Activated naive CD4-positive, alpha-beta T cell treated with anti-CD3 and anti-CD28 coated beads, Interleukin-2, amount 10 ng/mL, durations not matched to agents 7 days and 5 days (primary cell): ENCODE measurements around the gene KPNB1.
A peak's percentile ranks its signal among the peaks of the same experiment; 100 is the strongest.

Experiments used
- CTCF ChIA-PET: fragments of 350-600 bp; sonication (Branson Sonifier 250); formaldehyde crosslinking; loops from one replicate; lab custom pipeline; 2021; ENCODE audit warnings: antibody characterized with exemption; lab: Charles Lee
- DNase-seq: peaks from one replicate; pipeline ENCODE4 v3.0.0-alpha.2; 2020
- H3K27ac Mint-ChIP-seq: one replicate; pipeline ENCODE4 v1.8.0; 2021; ENCODE audit warnings: mild to moderate bottlenecking, moderate library complexity, mixed read lengths
- H3K27me3 Mint-ChIP-seq: one replicate; pipeline ENCODE4 v1.8.0; 2021; ENCODE audit warnings: mild to moderate bottlenecking, mixed read lengths
- H3K36me3 Mint-ChIP-seq: one replicate; pipeline ENCODE4 v1.8.0; 2021; ENCODE audit warnings: mixed read lengths
- H3K4me1 Mint-ChIP-seq: one replicate; pipeline ENCODE4 v1.8.0; 2021; ENCODE audit warnings: mixed read lengths
- H3K4me3 Mint-ChIP-seq: one replicate; pipeline ENCODE4 v1.8.0; 2021; ENCODE audit warnings: mild to moderate bottlenecking, moderate library complexity, mixed read lengths
- H3K9me3 Mint-ChIP-seq: one replicate; pipeline ENCODE4 v1.8.0; 2021; ENCODE audit warnings: mixed read lengths

Gene KPNB1

GRCh38 chr17:47692137-47692894 lies 42.6 kb downstream of the KPNB1 start:
- no peaks in the 10 kb centered on the region for H3K9me3 Mint-ChIP-seq
- H3K4me3 Mint-ChIP-seq = peak overlapping the region; percentile 79
- peaks cover 28% of the 10 kb centered on the region for H3K27me3 Mint-ChIP-seq
- H3K4me1 Mint-ChIP-seq = peaks cover 30% of the 10 kb centered on the region
- H3K36me3 Mint-ChIP-seq = no peaks in the 10 kb centered on the region
- CTCF ChIA-PET = interaction anchor here (0.9 to 2.0 kb wide), 4 partner anchors 13 to 149 kb away, joined by 3 to 4 read pairs (median 4); partner anchors contain the start of gene SCRN2
- no peak for DNase-seq
- peak overlapping the region; percentile 31 for H3K27ac Mint-ChIP-seq

- CTCF ChIA-PET = interaction anchor here (0.9 to 1.2 kb wide), 4 partner anchors 12 to 148 kb away, joined by 3 to 4 read pairs (median 3); partner anchors contain the start of genes SCRN2 and TBX21
- Mint-ChIP-seq H3K27me3 (peaks cover 28% of the 10 kb centered on the region), H3K4me1 (peaks cover 30% of the 10 kb centered on the region), H3K27ac (peak overlapping the region; percentile 40), H3K9me3 (no peaks in the 10 kb centered on the region), H3K36me3 (no peaks in the 10 kb centered on the region), H3K4me3 (peak overlapping the region; percentile 79)
- no peak for DNase-seq
Measured at GRCh38 chr17:47692895-47693730, 43.4 kb downstream of the KPNB1 start.

GRCh38 chr17:47693731-47694580 lies 44.2 kb downstream of the KPNB1 start, which contains the start of gene TBKBP1:
TBKBP1 (plus strand) TSS chr17:47694161; CDS start chr17:47696113, 1,952 bp downstream.
- H3K9me3 Mint-ChIP-seq = no peaks in the 10 kb centered on the region
- CTCF ChIA-PET = interaction anchor here (0.7 to 0.9 kb wide), 2 partner anchors 39 to 53 kb away, joined by 3 to 4 read pairs; partner anchors contain the start of gene TBX21
- H3K4me3 Mint-ChIP-seq = peak within 1 kb of the TSS; percentile 79
- H3K27ac Mint-ChIP-seq = peak within 1 kb of the TSS; percentile 40
- H3K27me3 Mint-ChIP-seq = peaks cover 28% of the 10 kb centered on the region
- peak; percentile 70 for DNase-seq
- no peaks in the 10 kb centered on the region for H3K36me3 Mint-ChIP-seq
- H3K4me1 Mint-ChIP-seq = peaks cover 34% of the 10 kb centered on the region

- DNase-seq = peak; percentile 51
- Mint-ChIP-seq H3K36me3 (no peaks in the 10 kb centered on the region), H3K27ac (peak overlapping the region; percentile 13), H3K4me3 (peak overlapping the region; percentile 72), H3K27me3 (peaks cover 28% of the 10 kb centered on the region), H3K4me1 (peaks cover 39% of the 10 kb centered on the region), H3K9me3 (no peaks in the 10 kb centered on the region)
- CTCF ChIA-PET = interaction anchor here (0.7 to 1.3 kb wide), 3 partner anchors 13 to 52 kb away, joined by 3 to 4 read pairs (median 3); no protein-coding TSS in a partner anchor
Measured at GRCh38 chr17:47694581-47695428, 45.1 kb downstream of the KPNB1 start.

- peaks cover 44% of the 10 kb centered on the region for H3K4me1 Mint-ChIP-seq
- CTCF ChIA-PET = interaction anchor here (1.2 to 7.5 kb wide), 5 partner anchors 12 to 46 kb away, joined by 3 to 128 read pairs (median 3); no protein-coding TSS in a partner anchor
- no peaks in the 10 kb centered on the region for H3K36me3 Mint-ChIP-seq
- H3K27me3 Mint-ChIP-seq = peaks cover 28% of the 10 kb centered on the region
- no peaks in the 10 kb centered on the region for H3K9me3 Mint-ChIP-seq
- H3K27ac Mint-ChIP-seq = peak overlapping the region; percentile 13
- H3K4me3 Mint-ChIP-seq = peak overlapping the region; percentile 72
- DNase-seq = peak; percentile 40
Measured at GRCh38 chr17:47695429-47696376, 46.0 kb downstream of the KPNB1 start.

GRCh38 chr17:47696717-47697642 lies 47.3 kb downstream of the KPNB1 start:
- no peak for DNase-seq
- H3K36me3 Mint-ChIP-seq = no peaks in the 10 kb centered on the region
- H3K4me1 Mint-ChIP-seq = peaks cover 50% of the 10 kb centered on the region
- no peak overlapping the region for H3K27ac Mint-ChIP-seq
- H3K4me3 Mint-ChIP-seq = no peak overlapping the region
- CTCF ChIA-PET = interaction anchor here (0.7 to 7.5 kb wide), 12 partner anchors 9 to 104 kb away, joined by 3 to 128 read pairs (median 8); partner anchors contain the start of gene TBX21
- peaks cover 20% of the 10 kb centered on the region for H3K27me3 Mint-ChIP-seq
- no peaks in the 10 kb centered on the region for H3K9me3 Mint-ChIP-seq

GRCh38 chr17:47697906-47698711 lies 48.4 kb downstream of the KPNB1 start:
- Mint-ChIP-seq H3K27me3 (peaks cover 8% of the 10 kb centered on the region), H3K27ac (no peak overlapping the region), H3K36me3 (no peaks in the 10 kb centered on the region), H3K9me3 (no peaks in the 10 kb centered on the region), H3K4me1 (peaks cover 50% of the 10 kb centered on the region), H3K4me3 (no peak overlapping the region)
- CTCF ChIA-PET = interaction anchor here (0.6 to 7.5 kb wide), 16 partner anchors 9 to 192 kb away, joined by 3 to 128 read pairs (median 6); partner anchors contain the start of gene TBX21
- DNase-seq = no peak

- Mint-ChIP-seq H3K4me3 (no peak overlapping the region), H3K36me3 (no peaks in the 10 kb centered on the region), H3K27me3 (peaks cover 8% of the 10 kb centered on the region), H3K27ac (no peak overlapping the region), H3K4me1 (peaks cover 54% of the 10 kb centered on the region), H3K9me3 (no peaks in the 10 kb centered on the region)
- peak; percentile 87 for DNase-seq
- CTCF ChIA-PET = interaction anchor here (0.6 to 7.5 kb wide), 26 partner anchors 9 to 191 kb away, joined by 3 to 128 read pairs (median 4); partner anchors contain the start of gene TBX21
Measured at GRCh38 chr17:47698749-47699535, 49.2 kb downstream of the KPNB1 start.

- CTCF ChIA-PET = interaction anchor here (0.6 to 7.5 kb wide), 24 partner anchors 9 to 190 kb away, joined by 3 to 128 read pairs (median 4); partner anchors contain the start of gene TBX21
- Mint-ChIP-seq H3K27ac (no peak overlapping the region), H3K4me3 (no peak overlapping the region), H3K36me3 (peaks cover under 1% of the 10 kb centered on the region), H3K27me3 (peaks cover 8% of the 10 kb centered on the region), H3K4me1 (peaks cover 59% of the 10 kb centered on the region), H3K9me3 (no peaks in the 10 kb centered on the region)
- DNase-seq = no peak
Measured at GRCh38 chr17:47699536-47699840, 49.8 kb downstream of the KPNB1 start.
